Astrocyte (in vitro differentiated cells and primary cell): Measurements from ENCODE around the gene ACAA2.

ENCODE experiments used
- EZH2 ChIP-seq: IDR thresholded peaks from 2 replicates; pipeline ENCODE4 v1.6.1; 2012; ENCODE audit warnings: mild to moderate bottlenecking, low read length, inconsistent platforms; ENCODE audit not compliant: insufficient read depth
- TF ChIP-seq, protein P1 (sequence below): IDR thresholded peaks from 2 replicates; pipeline ENCODE4 v1.5.1; 2011; ENCODE audit warnings: low read depth, mild to moderate bottlenecking, inconsistent platforms, low read length, moderate library complexity; ENCODE audit not compliant: insufficient read depth

DNA sequence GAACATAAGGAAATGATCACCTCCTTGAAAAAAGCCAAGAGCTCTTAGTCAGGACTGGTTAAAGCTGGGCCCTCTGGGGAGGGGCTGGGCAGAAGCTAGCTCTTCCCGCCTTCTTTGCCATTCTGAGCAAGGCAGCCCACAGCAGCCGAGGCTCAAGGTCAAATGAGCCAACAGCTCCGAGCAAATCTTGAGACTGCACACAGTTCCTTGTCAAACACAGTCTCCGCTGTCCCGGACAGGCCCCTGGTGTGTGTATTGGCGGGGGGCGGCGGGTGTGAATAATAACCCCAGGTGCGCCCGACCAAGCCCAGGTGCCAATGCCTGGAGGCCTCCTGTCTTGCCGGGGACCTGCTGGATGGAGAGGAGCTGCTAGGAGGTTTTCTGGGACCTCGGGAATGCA, 46.4 kb upstream of the ACAA2 start:
- TF ChIP-seq, protein P1, sequence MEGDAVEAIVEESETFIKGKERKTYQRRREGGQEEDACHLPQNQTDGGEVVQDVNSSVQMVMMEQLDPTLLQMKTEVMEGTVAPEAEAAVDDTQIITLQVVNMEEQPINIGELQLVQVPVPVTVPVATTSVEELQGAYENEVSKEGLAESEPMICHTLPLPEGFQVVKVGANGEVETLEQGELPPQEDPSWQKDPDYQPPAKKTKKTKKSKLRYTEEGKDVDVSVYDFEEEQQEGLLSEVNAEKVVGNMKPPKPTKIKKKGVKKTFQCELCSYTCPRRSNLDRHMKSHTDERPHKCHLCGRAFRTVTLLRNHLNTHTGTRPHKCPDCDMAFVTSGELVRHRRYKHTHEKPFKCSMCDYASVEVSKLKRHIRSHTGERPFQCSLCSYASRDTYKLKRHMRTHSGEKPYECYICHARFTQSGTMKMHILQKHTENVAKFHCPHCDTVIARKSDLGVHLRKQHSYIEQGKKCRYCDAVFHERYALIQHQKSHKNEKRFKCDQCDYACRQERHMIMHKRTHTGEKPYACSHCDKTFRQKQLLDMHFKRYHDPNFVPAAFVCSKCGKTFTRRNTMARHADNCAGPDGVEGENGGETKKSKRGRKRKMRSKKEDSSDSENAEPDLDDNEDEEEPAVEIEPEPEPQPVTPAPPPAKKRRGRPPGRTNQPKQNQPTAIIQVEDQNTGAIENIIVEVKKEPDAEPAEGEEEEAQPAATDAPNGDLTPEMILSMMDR: no peak
- TF ChIP-seq EZH2: no peak
